NCI-H1417 treated with DMSO at 0.1 percent for 48 hours (cell line): ENCODE measurements around the gene SULT1C2.
"Not testable (repeated sequence)": the region's sequence is repeated elsewhere in the genome, so short reads cannot be mapped to it uniquely, and the experiment has no call there.

ENCODE experiments used
- DNase-seq: peaks from one replicate; lab custom pipeline; 2025; lab: John Stamatoyannopoulos, UW

Gene SULT1C2

DNA sequence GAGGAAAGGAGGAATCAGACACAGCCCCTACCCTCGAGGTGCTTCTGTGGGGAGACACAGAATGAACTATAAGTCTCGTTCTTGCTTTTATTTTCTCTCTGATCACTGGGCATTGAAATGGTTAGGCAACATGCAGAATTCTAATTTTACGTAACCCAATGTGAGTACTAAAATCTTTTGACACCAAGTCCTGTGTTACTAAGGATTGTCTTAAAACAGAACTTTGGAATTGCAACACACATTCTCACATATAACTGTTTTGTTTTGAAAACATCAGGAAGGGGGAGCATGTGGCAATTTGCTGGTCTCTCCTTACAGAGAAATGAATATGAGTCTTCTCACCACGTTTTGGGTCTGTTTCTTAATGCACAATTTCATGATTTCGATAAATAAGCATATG lies 65.4 kb downstream of the SULT1C2 start:
- DNase-seq, result no peak

DNA sequence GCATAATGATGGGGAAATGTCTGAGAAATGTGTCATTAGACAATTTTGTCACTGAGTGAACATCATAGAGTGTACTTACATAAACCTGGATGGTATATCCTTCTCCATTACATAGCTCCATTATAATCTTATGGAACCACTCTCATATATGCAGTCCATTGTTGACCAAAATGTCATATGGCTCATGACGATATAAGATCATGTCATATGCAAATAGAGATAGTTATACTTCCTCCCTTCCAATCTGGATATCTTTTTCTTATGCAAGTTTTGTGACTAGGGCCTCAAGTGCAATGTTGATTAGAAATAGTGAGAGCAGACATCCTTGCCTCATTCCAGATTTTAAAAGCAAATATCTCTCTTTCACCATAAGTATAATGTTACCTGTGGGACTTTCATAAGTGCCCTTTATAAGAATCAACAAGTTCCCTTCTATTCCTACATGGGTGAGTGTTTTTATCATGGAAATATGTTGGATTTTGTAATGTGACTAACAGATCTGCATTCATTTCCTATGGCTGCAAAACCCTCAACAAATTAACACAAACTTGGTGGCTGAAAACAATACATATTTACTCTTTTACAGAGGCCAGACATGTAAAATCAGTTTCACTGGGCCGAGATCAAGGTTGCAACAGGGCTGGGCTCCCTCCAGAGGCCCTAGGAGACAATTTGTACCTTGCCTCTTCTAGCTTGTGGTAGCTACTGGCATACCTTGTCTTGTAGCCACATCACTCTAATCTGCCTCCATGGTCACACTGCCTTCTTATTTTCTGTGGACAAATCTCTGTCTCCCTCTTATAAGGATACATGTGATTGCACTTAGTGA lies 67.4 kb downstream of the SULT1C2 start:
- DNase-seq, result no peak

DNA sequence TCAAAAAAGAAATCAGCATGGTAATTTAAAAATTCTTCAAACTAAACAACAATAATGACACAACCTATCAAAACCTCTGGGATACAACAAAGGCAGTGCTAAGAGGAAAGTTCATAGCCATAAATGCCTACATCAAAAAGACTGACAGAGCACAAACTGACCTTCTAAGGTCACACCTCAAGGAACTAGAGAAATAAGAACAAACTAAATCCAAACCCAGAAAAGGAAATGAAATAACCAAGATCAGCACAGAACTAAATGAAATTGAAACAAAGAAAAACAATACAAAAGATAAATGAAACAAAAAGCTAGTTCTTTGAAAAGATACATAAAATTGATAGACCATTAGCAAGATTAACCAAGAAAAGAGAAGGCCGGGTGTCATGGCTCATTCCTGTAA lies 70.6 kb downstream of the SULT1C2 start:
- not testable (repeated sequence) for DNase-seq
